Loucy (cell line): Measurements from ENCODE around the gene MBD2.

Source experiments
- EZH2phosphoT487 ChIP-seq: fragments of 200-600 bp; IDR thresholded peaks from 2 replicates; pipeline ENCODE4 v1.6.1; 2018; ENCODE audit warnings: antibody characterized with exemption, mild to moderate bottlenecking, moderate library complexity, borderline replicate concordance
- TF ChIP-seq, protein P1 (sequence below): fragments of 200-600 bp; sonication (generic); conservative IDR thresholded peaks from 2 replicates; pipeline ENCODE4 v1.5.1; 2014; ENCODE audit warnings: mild to moderate bottlenecking, antibody characterized with exemption, low read length

DNA sequence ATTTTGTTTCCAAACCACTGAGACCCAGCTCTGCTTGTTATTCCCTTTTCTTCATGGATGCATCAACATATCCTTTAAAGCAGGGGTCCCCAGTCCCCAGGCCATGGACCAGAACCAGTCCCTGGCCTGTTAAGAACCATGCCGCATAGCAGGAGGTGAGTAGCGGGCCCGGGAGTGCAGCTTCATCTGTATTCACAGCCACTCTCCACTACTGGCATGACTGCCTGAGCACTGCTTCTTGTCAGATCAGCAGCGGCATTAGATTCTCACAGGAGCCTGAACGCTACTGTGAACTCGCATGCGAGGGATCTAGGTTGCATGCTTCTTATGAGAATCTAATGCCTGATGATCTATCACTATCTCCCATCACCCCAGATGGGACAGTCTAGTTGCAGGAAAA is 43.2 kb upstream of the MBD2 start:
- TF ChIP-seq, protein P1, sequence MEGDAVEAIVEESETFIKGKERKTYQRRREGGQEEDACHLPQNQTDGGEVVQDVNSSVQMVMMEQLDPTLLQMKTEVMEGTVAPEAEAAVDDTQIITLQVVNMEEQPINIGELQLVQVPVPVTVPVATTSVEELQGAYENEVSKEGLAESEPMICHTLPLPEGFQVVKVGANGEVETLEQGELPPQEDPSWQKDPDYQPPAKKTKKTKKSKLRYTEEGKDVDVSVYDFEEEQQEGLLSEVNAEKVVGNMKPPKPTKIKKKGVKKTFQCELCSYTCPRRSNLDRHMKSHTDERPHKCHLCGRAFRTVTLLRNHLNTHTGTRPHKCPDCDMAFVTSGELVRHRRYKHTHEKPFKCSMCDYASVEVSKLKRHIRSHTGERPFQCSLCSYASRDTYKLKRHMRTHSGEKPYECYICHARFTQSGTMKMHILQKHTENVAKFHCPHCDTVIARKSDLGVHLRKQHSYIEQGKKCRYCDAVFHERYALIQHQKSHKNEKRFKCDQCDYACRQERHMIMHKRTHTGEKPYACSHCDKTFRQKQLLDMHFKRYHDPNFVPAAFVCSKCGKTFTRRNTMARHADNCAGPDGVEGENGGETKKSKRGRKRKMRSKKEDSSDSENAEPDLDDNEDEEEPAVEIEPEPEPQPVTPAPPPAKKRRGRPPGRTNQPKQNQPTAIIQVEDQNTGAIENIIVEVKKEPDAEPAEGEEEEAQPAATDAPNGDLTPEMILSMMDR, result no peak
- no peak for TF ChIP-seq EZH2phosphoT487
